HUES48 (cell line): ENCODE data around the gene MUC22.

Source experiments
- H3K27ac ChIP-seq: one replicate; pipeline ENCODE4 v1.7.0; 2013; ENCODE audit warnings: low read depth, low read length, inconsistent platforms
- H3K27me3 ChIP-seq: 2 replicates; pipeline ENCODE4 v1.6.1; 2013; ENCODE audit warnings: mild to moderate bottlenecking, low read length; ENCODE audit not compliant: control insufficient read depth, insufficient read depth
- H3K36me3 ChIP-seq: 2 replicates; pipeline ENCODE4 v1.6.1; 2013; ENCODE audit warnings: low read length; ENCODE audit not compliant: control insufficient read depth, insufficient read depth
- H3K4me1 ChIP-seq: 2 replicates; pipeline ENCODE4 v1.6.1; 2013; ENCODE audit warnings: mild to moderate bottlenecking, low read length; ENCODE audit not compliant: control insufficient read depth, insufficient read depth
- H3K4me3 ChIP-seq: 2 replicates; pipeline ENCODE4 v1.5.1; 2013; ENCODE audit warnings: mild to moderate bottlenecking, low read depth, low read length
- H3K9ac ChIP-seq: 2 replicates; pipeline ENCODE4 v1.6.1; 2013; ENCODE audit warnings: mild to moderate bottlenecking, low read depth, low read length, moderate library complexity
- H3K9me3 ChIP-seq: 2 replicates; pipeline ENCODE4 v1.6.1; 2013; ENCODE audit warnings: low read length; ENCODE audit not compliant: control insufficient read depth, insufficient read depth

MUC22 gene

DNA sequence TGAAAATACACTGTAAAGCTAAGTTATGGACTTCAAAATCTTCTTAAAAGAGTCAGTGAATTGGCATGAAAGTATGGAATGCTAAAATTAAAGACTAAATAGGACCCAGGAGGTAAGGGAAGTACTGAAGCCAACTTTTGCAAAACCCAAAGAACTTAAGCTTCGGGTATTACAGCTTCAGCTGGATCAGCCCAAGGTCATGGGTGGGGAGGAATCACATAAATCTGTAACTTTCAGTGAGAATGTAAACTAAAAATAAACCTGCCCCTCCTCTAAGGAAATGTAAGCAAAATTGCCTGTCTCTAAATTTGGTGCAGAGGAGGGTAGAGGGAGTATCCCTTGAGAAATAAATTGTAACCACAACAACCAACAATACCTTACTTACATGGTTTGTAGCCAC is 31.1 kb upstream of the MUC22 start:
- H3K27me3 ChIP-seq, result no peaks in the 10 kb centered on the region

DNA sequence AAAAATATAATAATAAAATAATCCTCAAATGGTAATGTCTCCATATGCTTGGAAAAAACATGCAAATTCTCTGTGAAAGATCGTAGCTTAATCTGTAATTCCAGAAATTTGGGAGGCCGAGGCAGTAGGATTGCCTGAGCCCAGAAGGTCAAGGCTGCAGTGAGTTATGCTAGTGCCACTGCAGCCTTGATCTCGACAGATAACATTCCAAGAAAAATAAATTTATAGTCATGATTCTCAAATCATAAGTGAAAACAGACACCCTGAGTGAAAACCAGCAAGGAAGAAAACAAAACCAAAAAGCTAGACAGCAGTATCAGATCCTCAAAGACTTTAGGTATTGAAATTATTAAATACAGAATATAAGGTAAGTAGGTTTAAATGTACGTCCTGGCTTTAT is 30.6 kb upstream of the MUC22 start:
- Histone ChIP-seq H3K27me3 (no peaks in the 10 kb centered on the region), H3K9me3 (no peaks in the 10 kb centered on the region), H3K4me1 (peaks cover 9% of the 10 kb centered on the region), H3K36me3 (no peaks in the 10 kb centered on the region), H3K9ac (no peak overlapping the region), H3K27ac (no peak overlapping the region), H3K4me3 (no peak overlapping the region)

More for the DNA sequence above, 31.1 kb upstream of the MUC22 start:
- no peak overlapping the region for H3K4me3 ChIP-seq
- no peaks in the 10 kb centered on the region for H3K9me3 ChIP-seq
- H3K36me3 ChIP-seq, result no peaks in the 10 kb centered on the region
- H3K9ac ChIP-seq, result no peak overlapping the region
- H3K4me1 ChIP-seq, result peaks cover 9% of the 10 kb centered on the region
- H3K27ac ChIP-seq, result no peak overlapping the region

DNA sequence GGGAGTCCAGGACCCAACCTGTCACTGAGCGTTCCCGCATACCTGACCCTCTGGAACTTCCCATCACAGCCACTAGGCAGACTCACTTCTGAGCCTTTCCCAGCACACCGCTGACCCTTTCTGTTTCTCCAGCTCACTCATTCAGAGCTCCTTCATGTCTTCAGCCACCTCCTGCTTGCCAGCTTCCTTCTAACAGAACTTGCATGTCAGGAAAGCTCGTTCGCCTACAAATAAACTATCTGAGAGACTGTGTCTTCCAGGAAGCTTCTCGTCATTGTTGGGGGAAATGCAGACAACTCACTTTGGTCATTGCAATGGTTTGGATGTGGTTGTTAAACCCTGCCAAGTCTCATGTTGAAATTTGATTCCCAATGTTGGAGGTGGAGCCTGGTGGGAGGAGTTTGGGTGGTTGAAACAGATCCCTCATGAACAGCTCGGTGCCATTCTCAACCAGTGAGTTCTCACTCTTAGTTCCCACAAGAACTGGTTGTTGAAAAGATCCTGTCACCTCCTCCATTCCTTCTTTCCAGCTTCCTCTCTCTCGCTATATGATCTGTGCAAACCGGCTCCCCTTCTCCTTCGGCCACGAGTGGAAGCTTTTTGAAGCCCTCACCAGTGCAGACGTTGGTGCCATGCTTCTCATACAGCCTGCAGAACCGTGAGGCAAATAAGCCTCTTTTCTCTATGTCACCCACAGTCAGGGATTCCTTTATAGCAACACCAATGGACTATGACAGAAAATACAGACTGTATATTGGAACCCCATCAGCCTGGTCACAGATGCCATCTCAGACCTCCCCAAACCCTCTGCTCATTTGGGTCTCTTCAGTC is 28.1 kb upstream of the MUC22 start:
- Histone ChIP-seq H3K4me3 (peak overlapping the region; percentile 55), H3K9me3 (no peaks in the 10 kb centered on the region), H3K9ac (no peak overlapping the region), H3K27me3 (no peaks in the 10 kb centered on the region), H3K36me3 (no peaks in the 10 kb centered on the region), H3K27ac (peak overlapping the region; percentile 60), H3K4me1 (peaks cover 9% of the 10 kb centered on the region)

DNA sequence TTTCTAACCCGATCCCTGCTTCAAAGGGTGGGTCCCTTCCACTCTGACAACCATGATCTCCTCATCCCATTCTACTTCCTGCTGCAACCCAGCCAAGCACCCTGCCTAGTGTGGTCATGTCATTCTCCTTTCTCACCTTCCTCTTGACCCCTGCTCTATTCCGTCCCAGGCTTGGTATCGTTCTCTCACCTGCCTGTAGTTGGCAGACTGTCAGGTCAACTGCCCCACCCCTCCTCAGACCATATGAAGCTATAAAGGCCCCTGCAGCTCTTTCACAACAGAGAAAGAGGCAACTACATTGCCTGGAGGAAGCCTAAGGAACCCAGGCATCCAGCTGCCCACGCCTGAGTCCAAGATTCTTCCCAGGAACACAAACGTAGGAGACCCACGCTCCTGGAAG is 26.8 kb upstream of the MUC22 start, which contains the start of gene MUC21:
TSS of gene MUC21 (plus strand) at position 280 of the 400 bp plus-strand sequence. CDS start 241 bp downstream, outside the sequence.
- Histone ChIP-seq H3K9me3 (no peaks in the 10 kb centered on the region), H3K4me3 (no peak within 1 kb of the TSS), H3K36me3 (no peaks in the 10 kb centered on the region), H3K27ac (no peak within 1 kb of the TSS), H3K27me3 (no peaks in the 10 kb centered on the region), H3K4me1 (peaks cover 9% of the 10 kb centered on the region), H3K9ac (no peak within 1 kb of the TSS)

DNA sequence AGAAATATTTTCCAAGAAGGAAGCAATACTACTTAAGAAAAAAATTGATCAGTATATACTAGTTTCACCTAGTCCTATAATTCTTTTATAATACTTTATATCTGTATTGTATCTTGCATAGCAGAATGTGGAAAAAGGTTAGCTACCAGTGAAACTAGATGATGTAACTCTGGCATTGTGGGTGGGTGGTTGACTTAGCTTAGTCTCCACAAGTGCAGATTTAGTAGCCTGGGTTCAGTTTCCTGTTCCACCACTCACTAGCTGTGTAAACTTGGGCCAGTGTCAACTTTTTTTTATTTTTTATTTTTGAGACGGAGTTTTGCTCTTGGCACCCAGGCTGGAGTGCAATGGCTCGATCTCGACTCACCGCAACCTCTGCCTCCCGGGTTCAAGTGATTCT is 24.8 kb upstream of the MUC22 start:
- Histone ChIP-seq H3K27ac (no peak overlapping the region), H3K4me1 (peaks cover 9% of the 10 kb centered on the region), H3K36me3 (no peaks in the 10 kb centered on the region), H3K4me3 (no peak overlapping the region), H3K9me3 (no peaks in the 10 kb centered on the region), H3K9ac (no peak overlapping the region), H3K27me3 (no peaks in the 10 kb centered on the region)

DNA sequence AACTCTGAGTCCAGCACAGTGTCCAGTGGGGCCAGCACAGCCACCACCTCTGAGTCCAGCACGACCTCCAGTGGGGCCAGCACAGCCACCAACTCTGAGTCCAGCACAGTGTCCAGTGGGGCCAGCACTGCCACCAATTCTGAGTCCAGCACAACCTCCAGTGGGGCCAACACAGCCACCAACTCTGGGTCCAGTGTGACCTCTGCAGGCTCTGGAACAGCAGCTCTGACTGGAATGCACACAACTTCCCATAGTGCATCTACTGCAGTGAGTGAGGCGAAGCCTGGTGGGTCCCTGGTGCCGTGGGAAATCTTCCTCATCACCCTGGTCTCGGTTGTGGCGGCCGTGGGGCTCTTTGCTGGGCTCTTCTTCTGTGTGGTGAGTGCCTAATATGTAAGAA is 23.0 kb upstream of the MUC22 start:
- no peaks in the 10 kb centered on the region for H3K27me3 ChIP-seq
- H3K9me3 ChIP-seq, result no peaks in the 10 kb centered on the region
- no peak overlapping the region for H3K9ac ChIP-seq
- H3K4me1 ChIP-seq, result peaks cover 4% of the 10 kb centered on the region
- H3K36me3 ChIP-seq, result no peaks in the 10 kb centered on the region
- no peak overlapping the region for H3K27ac ChIP-seq
- no peak overlapping the region for H3K4me3 ChIP-seq

DNA sequence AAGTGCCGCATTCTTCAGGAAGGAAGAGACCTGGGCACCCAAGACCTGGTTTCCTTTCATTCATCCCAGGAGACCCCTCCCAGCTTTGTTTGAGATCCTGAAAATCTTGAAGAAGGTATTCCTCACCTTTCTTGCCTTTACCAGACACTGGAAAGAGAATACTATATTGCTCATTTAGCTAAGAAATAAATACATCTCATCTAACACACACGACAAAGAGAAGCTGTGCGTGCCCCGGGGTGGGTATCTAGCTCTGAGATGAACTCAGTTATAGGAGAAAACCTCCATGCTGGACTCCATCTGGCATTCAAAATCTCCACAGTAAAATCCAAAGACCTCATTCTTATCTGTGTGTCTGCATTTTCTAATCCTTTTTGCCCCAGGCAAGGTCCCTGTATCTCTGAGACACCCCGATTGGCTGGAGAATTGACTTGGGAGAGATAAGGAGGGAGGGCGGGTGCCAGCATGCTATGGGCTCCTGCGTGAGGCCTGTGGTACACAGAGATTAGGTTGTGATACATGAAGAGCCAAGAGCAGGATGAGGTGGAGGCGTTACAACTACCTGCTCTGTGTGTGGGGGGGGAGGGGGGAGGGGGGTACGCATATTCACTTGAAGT is 22.0 kb upstream of the MUC22 start:
- Histone ChIP-seq H3K27ac (no peak overlapping the region), H3K27me3 (no peaks in the 10 kb centered on the region), H3K4me3 (no peak overlapping the region), H3K4me1 (no peaks in the 10 kb centered on the region), H3K9ac (no peak overlapping the region), H3K9me3 (no peaks in the 10 kb centered on the region), H3K36me3 (no peaks in the 10 kb centered on the region)

DNA sequence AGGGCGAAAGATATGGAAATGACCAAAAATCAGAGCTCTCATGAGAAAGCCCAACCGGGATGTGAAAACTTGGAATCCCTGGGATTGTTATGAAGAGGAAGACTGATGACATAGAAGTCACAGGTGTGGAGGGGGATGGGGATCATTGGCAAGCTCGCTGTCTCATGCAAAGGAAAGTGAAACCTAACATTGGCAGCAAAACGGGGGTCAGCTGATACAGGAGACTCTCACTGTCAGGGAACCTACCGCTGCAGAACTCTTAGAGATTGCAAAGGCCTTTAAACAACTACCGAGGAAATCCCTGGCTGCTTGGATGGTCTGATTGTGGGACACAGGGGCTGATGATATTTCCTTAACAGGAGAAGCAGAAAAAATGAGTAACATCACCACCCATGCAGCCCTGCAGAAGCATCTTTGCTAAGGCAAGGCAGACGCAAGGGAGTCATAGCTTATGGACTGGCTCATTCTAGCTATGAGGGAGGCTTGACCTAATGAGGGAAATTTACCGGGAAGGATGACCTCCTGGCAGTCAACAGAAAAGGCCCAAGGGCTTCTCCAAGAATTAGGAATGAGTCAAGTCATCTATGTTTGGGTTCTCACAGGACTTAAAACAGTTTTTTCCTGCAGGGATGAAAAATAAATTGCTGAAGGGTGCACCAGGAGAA is 19.7 kb upstream of the MUC22 start:
- Histone ChIP-seq H3K4me1 (no peaks in the 10 kb centered on the region), H3K36me3 (no peaks in the 10 kb centered on the region), H3K27ac (no peak overlapping the region), H3K9ac (no peak overlapping the region), H3K27me3 (no peaks in the 10 kb centered on the region), H3K9me3 (no peaks in the 10 kb centered on the region), H3K4me3 (no peak overlapping the region)

DNA sequence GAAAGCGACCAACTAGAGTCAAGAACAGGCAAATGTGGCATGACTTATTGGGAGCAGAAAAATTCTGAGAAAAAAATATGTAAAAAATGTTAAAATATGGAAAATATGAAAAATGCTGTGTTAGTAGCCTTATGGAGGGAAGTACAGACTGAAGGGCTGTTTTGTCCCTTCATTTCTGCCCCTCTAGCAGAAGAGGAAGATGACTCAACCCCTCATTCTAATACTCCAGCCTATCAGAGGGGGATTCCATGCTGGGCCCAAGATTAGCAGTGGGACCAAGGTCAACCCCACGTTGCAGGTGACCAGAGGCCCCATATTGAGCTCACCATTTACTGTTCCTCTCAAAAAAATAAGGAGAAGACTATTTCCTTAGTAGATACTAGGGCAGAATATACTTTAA is 18.4 kb upstream of the MUC22 start:
- Histone ChIP-seq H3K4me3 (no peak overlapping the region), H3K4me1 (no peaks in the 10 kb centered on the region), H3K9ac (no peak overlapping the region), H3K27ac (no peak overlapping the region), H3K36me3 (no peaks in the 10 kb centered on the region), H3K9me3 (no peaks in the 10 kb centered on the region), H3K27me3 (no peaks in the 10 kb centered on the region)

DNA sequence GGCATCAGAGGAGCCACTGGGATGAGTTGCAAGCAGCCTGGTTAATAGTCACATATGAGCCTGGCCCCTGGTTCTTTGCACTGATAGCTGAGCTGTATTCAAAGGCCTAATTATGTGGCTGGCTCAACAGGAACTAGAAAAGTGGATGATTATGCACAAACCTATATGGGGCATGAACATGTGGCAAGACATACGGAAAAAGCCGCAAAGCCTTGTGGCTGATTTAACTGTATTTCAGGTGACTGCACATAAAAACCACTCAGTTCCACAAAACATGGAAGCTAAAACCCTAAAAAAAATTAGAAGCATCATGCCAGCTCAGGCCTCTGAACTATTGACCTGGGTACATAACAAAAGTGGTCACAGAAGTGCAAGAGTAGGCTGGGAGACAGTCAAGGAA is 13.0 kb upstream of the MUC22 start:
- H3K9me3 ChIP-seq, result no peaks in the 10 kb centered on the region
- H3K4me3 ChIP-seq, result no peak overlapping the region
- no peaks in the 10 kb centered on the region for H3K36me3 ChIP-seq
- H3K9ac ChIP-seq, result no peak overlapping the region
- no peaks in the 10 kb centered on the region for H3K27me3 ChIP-seq
- H3K4me1 ChIP-seq, result no peaks in the 10 kb centered on the region
- no peak overlapping the region for H3K27ac ChIP-seq

DNA sequence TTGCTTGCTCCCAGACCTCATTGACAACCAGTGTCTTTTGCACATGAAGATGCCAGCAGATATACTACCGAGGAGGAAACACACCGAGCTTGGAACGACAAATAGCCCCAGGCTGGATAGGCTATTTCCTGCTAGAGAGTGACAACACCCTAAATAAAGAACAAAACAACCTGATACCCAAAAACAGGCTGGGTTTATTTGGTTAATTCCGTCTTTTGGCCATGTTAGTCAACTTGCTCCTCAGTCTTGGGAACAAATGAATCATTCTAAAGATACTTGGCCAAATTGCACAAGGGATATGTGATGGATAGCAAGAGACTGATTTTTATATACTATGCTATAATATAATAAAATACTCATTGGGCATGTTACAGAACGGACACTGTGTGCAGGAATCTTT is 11.5 kb upstream of the MUC22 start:
- Histone ChIP-seq H3K27me3 (no peaks in the 10 kb centered on the region), H3K36me3 (no peaks in the 10 kb centered on the region), H3K9ac (no peak overlapping the region), H3K9me3 (no peaks in the 10 kb centered on the region), H3K4me3 (no peak overlapping the region), H3K4me1 (no peaks in the 10 kb centered on the region), H3K27ac (no peak overlapping the region)
